ENCODE measurements around the gene CAMKMT.

Gene CAMKMT

DNA sequence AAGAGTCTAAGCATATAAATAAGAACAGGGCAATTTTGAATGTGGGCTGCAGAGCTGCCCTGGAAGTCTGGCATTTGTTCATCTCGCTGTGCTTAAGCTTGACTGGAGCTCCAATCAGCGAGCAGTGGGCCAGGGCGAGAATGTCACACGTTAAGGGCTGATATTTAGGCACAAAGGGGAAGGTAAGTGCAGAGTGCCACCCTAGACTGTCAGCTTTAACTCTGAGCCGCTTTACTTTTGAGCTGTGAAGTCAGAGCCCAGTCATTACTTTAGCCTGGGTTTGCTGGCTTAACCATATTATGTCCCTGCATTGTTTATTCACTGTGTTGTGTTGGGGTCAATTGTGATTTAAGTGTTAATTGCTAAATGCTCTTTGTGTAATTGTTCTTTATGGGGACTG is 343.6 kb downstream of the CAMKMT start:
- no peak for DNase-seq

- no peak for DNase-seq
Observed at GRCh38 chr2:44705876-44706480, 344.2 kb downstream of the CAMKMT start.

DNA sequence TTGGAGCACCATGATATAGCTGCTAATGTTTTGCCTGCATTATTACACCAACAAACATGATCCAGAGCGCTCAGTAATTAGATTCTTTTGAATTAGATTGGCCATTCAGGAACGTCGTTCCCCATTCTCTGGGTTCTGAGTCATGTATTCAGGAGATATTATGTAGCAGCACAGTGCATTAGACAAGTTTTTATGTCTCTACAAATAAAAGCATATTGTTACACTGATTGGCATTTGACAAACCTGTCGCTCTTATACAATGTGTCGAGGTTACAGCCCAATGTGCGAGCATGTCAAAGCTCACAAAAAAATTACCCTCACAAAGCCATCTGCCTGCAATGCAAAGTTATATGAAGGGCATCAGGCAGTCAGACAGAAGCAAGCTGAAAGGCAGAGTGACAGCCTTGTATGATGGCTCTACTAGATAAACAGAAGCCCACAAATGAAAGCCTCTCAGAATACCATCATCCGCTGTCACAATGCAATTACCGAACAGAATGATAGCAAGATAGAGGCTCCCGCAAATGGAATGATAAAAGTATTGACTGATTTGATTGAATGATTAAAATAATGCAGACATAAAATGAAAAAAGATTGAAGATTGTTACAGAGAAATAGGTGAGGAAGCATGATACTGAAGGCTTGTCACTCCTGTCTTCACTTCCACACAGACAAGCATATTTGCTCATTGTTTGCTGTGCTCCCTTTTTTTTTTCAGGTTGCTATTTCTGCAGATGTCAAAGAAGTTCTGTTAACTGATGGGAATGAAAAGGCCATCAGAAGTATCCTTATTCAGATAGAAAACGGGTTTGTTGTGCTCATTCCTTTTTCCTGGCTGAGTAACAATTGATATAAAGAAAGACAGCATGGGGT is 345.2 kb downstream of the CAMKMT start:
- DNase-seq: no peak

DNA sequence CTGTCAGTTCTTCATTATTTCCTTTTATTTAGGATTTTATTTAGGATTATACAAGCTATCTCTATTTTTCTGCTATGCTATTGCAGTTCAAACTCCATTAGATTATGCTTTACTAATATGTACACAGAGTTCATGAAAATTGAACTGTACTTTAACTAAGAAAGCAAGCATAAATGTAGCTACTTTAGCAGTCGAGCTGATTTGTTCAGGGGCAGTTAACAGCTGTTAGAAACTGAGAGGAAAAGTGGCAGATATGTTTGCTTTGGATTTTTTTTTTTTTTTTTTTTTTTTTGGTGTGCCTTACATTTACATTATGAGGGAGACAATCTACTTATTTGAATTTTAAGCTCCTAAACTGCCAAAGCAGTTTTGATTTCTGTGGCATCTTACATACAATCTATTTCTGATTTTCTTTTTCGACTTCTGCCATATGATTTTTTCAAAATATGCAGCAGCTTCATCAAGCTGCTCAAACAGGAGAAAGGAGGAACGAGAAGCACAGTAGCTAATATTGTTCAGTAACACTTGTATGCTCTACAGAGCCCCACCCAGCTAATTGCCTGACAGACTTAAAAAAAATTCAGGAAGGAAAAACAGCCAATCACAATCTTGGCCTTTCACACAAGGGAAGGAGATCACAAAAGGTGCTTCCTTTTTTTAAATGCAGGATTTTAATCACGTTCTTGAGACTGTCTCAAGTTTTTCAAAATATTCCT is 346.4 kb downstream of the CAMKMT start:
- no peak for DNase-seq

GRCh38 chr2:44708661-44709000 is 346.9 kb downstream of the CAMKMT start:
- DNase-seq: no peak

DNA sequence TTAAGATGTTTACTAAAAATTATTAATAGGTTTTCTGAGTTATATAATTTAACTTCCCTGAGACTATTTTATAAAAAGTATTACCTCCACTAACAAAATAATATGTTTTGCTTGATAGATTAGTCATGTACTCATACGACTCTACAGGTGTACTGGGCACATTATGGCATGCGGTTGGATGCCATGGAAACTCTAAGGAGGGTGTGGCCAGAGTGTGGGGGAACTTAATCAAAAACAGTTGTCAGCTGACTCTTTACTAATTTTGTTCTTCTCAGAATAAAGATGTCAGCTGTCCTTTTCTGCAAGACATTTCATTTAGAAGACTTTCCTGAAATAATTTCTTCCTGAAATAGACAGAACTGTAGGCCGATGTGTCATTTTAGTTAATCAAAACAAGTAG is 351.4 kb downstream of the CAMKMT start:
- DNase-seq: no peak

- DNase-seq: peak; percentile 17
Observed at GRCh38 chr2:44715671-44716081, 353.9 kb downstream of the CAMKMT start.

GRCh38 chr2:44716131-44716530 is 354.4 kb downstream of the CAMKMT start:
- DNase-seq: no peak

DNA sequence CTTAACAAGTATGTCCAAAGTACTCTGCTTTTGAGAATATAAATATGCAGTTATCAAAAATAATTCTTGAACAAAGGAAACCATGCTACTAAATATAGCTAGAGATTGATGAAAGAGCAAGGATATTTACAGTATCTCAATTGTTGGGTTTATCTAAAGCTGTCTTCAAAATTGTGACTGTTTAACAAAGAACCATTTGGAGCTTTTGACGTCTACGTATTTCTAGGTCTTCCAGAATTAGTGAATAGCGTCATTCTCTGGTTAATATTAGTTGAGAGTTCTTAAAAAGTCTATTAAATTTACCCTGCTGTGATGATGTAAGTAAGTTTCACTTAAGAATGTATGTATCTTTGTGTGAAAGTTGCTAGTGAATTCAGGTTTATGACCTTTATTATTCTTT is 356.7 kb downstream of the CAMKMT start:
- DNase-seq: no peak

- DNase-seq: no peak
Observed at GRCh38 chr2:44719562-44719961, 357.8 kb downstream of the CAMKMT start.

GRCh38 chr2:44722026-44722625 is 360.4 kb downstream of the CAMKMT start:
- peak; percentile 7 for DNase-seq

DNA sequence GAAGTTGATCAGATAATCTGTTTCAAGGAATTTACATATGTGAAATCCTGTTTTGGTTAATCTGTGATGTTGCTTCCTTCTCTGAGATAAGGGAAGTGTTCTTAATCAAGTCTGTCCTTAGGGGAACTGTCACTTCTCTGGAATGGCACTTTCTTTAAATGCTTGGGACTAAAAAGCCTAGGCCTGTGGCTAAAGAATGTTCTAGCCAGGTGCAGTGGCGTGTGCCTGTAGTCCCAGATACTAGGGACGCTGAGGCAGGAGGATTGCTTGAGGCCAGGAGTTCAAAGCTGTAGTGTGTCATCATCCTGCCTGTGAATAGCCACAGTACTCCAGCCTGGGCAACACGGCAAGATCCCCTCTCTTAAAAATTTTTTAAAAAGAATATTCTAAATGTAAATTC is 362.2 kb downstream of the CAMKMT start:
- DNase-seq: no peak

- no peak for DNase-seq
Observed at GRCh38 chr2:44730593-44730992, 368.8 kb downstream of the CAMKMT start.

DNA sequence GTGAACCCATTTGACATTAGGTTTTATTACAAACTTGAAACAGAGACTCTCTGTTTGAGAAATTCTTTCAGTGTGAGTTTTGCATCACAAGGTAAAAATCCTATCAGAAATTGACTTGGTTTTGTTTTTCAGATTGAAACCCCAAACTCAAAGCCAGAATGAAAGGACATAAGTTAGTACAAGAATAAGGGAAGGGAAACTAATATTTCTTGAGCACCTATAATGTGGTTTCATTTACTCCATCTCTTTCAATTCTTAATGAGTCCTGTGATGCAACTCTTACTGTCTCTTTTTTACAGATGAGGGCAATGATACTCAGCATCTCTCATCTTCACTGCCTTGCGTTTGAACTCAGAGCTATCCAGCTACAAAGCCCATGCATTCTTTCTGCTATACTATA is 369.8 kb downstream of the CAMKMT start:
- DNase-seq: no peak

- DNase-seq: no peak
Observed at GRCh38 chr2:44736270-44736942, 374.7 kb downstream of the CAMKMT start.

GRCh38 chr2:44740678-44741077 is 378.9 kb downstream of the CAMKMT start:
- no peak for DNase-seq

DNA sequence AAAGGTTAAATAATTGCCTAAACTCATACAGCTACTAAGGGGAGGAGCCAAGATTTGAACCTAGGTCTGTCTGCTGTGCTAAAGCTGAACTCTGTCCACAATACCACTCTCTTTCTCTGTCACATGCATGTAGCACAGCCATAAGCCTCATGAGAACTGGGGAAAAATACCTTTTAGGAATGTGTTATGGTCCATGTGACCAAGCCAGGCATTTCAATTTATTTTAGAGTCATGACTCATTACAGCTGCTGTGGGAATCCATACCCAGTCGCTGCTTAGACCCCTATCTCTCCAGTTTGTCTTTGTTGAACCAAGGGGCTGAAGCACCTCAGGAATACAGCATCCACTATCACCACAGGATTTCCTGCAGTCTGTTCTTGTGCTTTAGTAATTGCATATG is 379.8 kb downstream of the CAMKMT start:
- no peak for DNase-seq

GRCh38 chr2:44742057-44742456 is 380.3 kb downstream of the CAMKMT start:
- no peak for DNase-seq

DNA sequence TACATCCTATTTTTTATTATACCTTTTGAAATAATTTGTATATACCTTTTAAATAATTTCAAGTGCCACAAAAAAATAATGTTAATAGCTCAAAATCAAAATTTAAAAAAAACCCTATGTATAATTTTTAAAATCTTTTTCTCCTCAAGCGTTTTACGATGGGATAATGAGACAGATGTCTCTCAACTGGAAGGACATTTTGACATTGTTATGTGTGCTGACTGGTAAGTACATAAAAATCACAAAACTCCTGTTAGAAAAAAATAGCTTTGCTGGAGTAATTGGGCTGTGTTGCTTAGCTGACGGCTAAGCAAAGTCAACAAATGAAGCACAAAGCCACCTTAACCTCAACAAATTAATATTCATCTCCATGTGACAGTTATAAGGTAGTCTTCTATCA is 381.7 kb downstream of the CAMKMT start:
- DNase-seq: no peak

GRCh38 chr2:44744961-44745892 is 383.5 kb downstream of the CAMKMT start:
- no peak for DNase-seq

DNA sequence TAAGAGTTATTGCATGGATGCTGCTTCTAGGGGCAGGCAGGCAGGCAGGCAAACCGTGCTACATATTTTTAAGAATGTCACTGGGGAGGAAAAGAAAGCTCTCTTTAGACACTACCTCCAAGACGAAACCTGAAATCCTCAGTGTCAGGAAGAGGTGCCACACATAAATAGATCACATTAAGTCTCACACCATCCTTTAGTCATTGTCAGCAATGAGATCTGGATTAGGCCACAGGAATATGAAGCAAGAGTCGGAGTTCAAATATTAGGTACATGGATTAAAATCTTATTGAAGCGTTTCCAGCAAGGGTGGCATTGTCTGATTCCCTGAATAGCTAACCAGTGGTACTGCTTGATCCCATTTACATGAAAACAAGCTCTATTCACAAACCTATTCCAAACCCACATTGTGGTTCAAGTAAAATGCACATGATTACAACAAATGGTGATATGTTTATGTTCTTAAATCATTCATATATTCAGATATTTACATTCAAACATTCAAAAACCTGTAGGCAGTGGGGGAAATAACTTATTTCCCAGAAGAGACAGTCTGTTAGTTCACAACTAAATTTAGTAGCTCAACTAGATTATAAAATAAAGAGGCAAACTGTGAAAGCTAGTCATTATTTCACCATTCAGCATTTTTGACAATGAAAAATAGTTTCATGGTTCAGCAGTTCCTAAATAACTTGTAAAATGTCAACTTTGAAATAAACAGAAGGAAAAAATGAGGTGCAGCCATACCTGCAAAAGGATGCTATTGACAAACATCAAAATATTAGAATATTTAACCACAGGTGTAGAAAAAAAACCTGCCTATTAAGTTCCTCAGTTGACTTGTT is 384.4 kb downstream of the CAMKMT start:
- no peak for DNase-seq

Data from fibroblast of skin of abdomen (primary cell).